ENCODE results near the gene MARCHF7. TPM values are rescaled to one million over a fixed set of nuclear protein-coding genes. Genes with fewer than 3 reads are reported as not detected.
"Not testable (repeated sequence)": the region's sequence is repeated elsewhere in the genome, so short reads cannot be mapped to it uniquely, and the experiment has no call there.

The MARCHF7 gene
- total RNA-seq, 1 donor from 2014 or later: 137 TPM

GRCh38 chr2:159720676-159721075 lies 8.4 kb downstream of the MARCHF7 start:
- DNase-seq: no peak

- DNase-seq: no peak
Observed at GRCh38 chr2:159722580-159722979, 10.3 kb downstream of the MARCHF7 start.

GRCh38 chr2:159724795-159725572 lies 12.7 kb downstream of the MARCHF7 start:
- DNase-seq: not testable (repeated sequence)

GRCh38 chr2:159725713-159726112 lies 13.4 kb downstream of the MARCHF7 start:
- no peak for DNase-seq

- DNase-seq: no peak
Observed at GRCh38 chr2:159728629-159729028, 16.3 kb downstream of the MARCHF7 start.

- DNase-seq: no peak
Observed at GRCh38 chr2:159735648-159736047, 23.3 kb downstream of the MARCHF7 start.

- DNase-seq: no peak
Observed at GRCh38 chr2:159736048-159736447, 23.7 kb downstream of the MARCHF7 start.

- no peak for DNase-seq
Observed at GRCh38 chr2:159737292-159737916, 25.1 kb downstream of the MARCHF7 start.

- no peak for DNase-seq
Observed at GRCh38 chr2:159737917-159738296, 25.6 kb downstream of the MARCHF7 start.

GRCh38 chr2:159738509-159739390 lies 26.4 kb downstream of the MARCHF7 start:
- DNase-seq: no peak

- DNase-seq: no peak
Observed at GRCh38 chr2:159742846-159743245, 30.5 kb downstream of the MARCHF7 start.

GRCh38 chr2:159744363-159744762 lies 32.1 kb downstream of the MARCHF7 start:
- DNase-seq: no peak

- DNase-seq: not testable (repeated sequence)
Observed at GRCh38 chr2:159745237-159745636, 32.9 kb downstream of the MARCHF7 start.

GRCh38 chr2:159748089-159748488 lies 35.8 kb downstream of the MARCHF7 start:
- DNase-seq: no peak

- no peak for DNase-seq
Observed at GRCh38 chr2:159750873-159751272, 38.6 kb downstream of the MARCHF7 start.

GRCh38 chr2:159753797-159754196 lies 41.5 kb downstream of the MARCHF7 start:
- no peak for DNase-seq

- DNase-seq: no peak
Observed at GRCh38 chr2:159755014-159755413, 42.7 kb downstream of the MARCHF7 start.

- no peak for DNase-seq
Observed at GRCh38 chr2:159755788-159756187, 43.5 kb downstream of the MARCHF7 start.

GRCh38 chr2:159758239-159758638 lies 45.9 kb downstream of the MARCHF7 start:
- DNase-seq: no peak

- DNase-seq: no peak
Observed at GRCh38 chr2:159758686-159759085, 46.4 kb downstream of the MARCHF7 start.

GRCh38 chr2:159759577-159759976 lies 47.3 kb downstream of the MARCHF7 start:
- no peak for DNase-seq

GRCh38 chr2:159760326-159760725 lies 48.0 kb downstream of the MARCHF7 start:
- no peak for DNase-seq

- DNase-seq: no peak
Observed at GRCh38 chr2:159762075-159762474, 49.8 kb downstream of the MARCHF7 start.

All from skin of body (tissue), 2 donors.